AG09309 (cell line): ENCODE results near the gene CXCR3.
"Not testable (repeated sequence)": the region's sequence is repeated elsewhere in the genome, so short reads cannot be mapped to it uniquely, and the experiment has no call there.

ENCODE experiments used
- DNase-seq: peaks from one replicate; pipeline ENCODE4 v3.0.0-alpha.2; 2010; ENCODE audit warnings: low read depth
- H3K4me3 ChIP-seq: 2 replicates; pipeline ENCODE4 v1.5.1; 2011; ENCODE audit warnings: mild to moderate bottlenecking, low read depth, low read length, moderate library complexity; ENCODE audit not compliant: control insufficient read depth
- CTCF ChIP-seq: IDR thresholded peaks from 2 replicates; pipeline ENCODE4 v1.5.1; 2011; ENCODE audit warnings: mild to moderate bottlenecking, low read depth, low read length, inconsistent platforms; ENCODE audit not compliant: insufficient read depth, control insufficient read depth; ENCODE audit errors: missing control alignments

Gene CXCR3

GRCh38 chrX:71618303-71618721 is at the start of gene CXCR3:
CXCR3 (minus strand) TSS chrX:71618511; CDS start chrX:71618449, 62 bp downstream.
- no peak for DNase-seq
- H3K4me3 ChIP-seq = no peak within 1 kb of the TSS
- no peak for TF ChIP-seq CTCF

- no peak for DNase-seq
- no peak for TF ChIP-seq CTCF
- H3K4me3 ChIP-seq = no peak within 1 kb of the TSS
Measured at GRCh38 chrX:71667328-71668247, 49.3 kb upstream of the CXCR3 start, which contains the start of gene LOC101059915. LOC101059915 (plus strand) TSS chrX:71667546.

GRCh38 chrX:71666240-71667223 is 48.2 kb upstream of the CXCR3 start:
- DNase-seq = no peak
- no peak for TF ChIP-seq CTCF
- H3K4me3 ChIP-seq = no peak overlapping the region

GRCh38 chrX:71665747-71666146 is 47.4 kb upstream of the CXCR3 start:
- DNase-seq = no peak
- TF ChIP-seq CTCF = no peak
- H3K4me3 ChIP-seq = no peak overlapping the region

- DNase-seq = no peak
- H3K4me3 ChIP-seq = no peak overlapping the region
- no peak for TF ChIP-seq CTCF
Measured at GRCh38 chrX:71664889-71665491, 46.7 kb upstream of the CXCR3 start.

GRCh38 chrX:71664202-71664601 is 45.9 kb upstream of the CXCR3 start:
- H3K4me3 ChIP-seq, DNase-seq: not testable (repeated sequence)

GRCh38 chrX:71663238-71663637 is 44.9 kb upstream of the CXCR3 start:
- DNase-seq, H3K4me3 ChIP-seq: not testable (repeated sequence)

More at GRCh38 chrX:71664202-71664601, 45.9 kb upstream of the CXCR3 start:
- TF ChIP-seq CTCF = peak; percentile 19

- not testable (repeated sequence) for DNase-seq, H3K4me3 ChIP-seq
Measured at GRCh38 chrX:71662654-71663053, 44.3 kb upstream of the CXCR3 start.
